Fibroblast of lung (primary cell): Measurements from ENCODE around the gene ECE2.

ENCODE experiments used
- EZH2 ChIP-seq: IDR thresholded peaks from 2 replicates; pipeline ENCODE4 v1.5.1; 2012; ENCODE audit warnings: low read length, control low read depth, mild to moderate bottlenecking; ENCODE audit errors: missing control alignments
- TF ChIP-seq, protein P1 (sequence below), 2 donors: IDR thresholded peaks in 1 of 2; conservative IDR thresholded peaks in 1 of 2; 1 replicate in 1 of 2; 2 replicates in 1 of 2; pipeline ENCODE4 v1.5.1; 2011 to 2012; ENCODE audit warnings: low read length in 2 of 2, control low read depth in 1 of 2, inconsistent platforms in 1 of 2, low read depth in 1 of 2, mild to moderate bottlenecking in 1 of 2

DNA sequence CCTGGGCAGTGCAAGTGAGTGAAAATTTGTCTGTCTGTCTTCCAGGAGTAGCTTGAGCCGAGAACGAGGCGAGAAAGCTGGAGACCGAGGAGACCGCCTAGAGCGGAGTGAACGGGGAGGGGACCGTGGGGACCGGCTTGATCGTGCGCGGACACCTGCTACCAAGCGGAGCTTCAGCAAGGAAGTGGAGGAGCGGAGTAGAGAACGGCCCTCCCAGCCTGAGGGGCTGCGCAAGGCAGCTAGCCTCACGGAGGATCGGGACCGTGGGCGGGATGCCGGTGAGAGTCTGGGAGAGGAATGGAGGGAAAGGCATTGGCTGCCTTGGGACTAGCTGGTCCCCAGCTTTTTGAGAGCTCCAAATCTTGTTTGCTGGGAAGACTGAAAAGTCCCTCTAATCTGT, 51.3 kb downstream of the ECE2 start:
- TF ChIP-seq, protein P1, sequence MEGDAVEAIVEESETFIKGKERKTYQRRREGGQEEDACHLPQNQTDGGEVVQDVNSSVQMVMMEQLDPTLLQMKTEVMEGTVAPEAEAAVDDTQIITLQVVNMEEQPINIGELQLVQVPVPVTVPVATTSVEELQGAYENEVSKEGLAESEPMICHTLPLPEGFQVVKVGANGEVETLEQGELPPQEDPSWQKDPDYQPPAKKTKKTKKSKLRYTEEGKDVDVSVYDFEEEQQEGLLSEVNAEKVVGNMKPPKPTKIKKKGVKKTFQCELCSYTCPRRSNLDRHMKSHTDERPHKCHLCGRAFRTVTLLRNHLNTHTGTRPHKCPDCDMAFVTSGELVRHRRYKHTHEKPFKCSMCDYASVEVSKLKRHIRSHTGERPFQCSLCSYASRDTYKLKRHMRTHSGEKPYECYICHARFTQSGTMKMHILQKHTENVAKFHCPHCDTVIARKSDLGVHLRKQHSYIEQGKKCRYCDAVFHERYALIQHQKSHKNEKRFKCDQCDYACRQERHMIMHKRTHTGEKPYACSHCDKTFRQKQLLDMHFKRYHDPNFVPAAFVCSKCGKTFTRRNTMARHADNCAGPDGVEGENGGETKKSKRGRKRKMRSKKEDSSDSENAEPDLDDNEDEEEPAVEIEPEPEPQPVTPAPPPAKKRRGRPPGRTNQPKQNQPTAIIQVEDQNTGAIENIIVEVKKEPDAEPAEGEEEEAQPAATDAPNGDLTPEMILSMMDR (conservative IDR thresholded peaks at IDR 0.05 in 1 of 2, IDR thresholded peaks at IDR 0.05 in 1 of 2; ENCODE audit: low read depth in 1 of 2, low read length in 2 of 2): no peak
- no peak for TF ChIP-seq EZH2
